ENCODE measurements around the gene SPOCK1.

Gene SPOCK1

DNA sequence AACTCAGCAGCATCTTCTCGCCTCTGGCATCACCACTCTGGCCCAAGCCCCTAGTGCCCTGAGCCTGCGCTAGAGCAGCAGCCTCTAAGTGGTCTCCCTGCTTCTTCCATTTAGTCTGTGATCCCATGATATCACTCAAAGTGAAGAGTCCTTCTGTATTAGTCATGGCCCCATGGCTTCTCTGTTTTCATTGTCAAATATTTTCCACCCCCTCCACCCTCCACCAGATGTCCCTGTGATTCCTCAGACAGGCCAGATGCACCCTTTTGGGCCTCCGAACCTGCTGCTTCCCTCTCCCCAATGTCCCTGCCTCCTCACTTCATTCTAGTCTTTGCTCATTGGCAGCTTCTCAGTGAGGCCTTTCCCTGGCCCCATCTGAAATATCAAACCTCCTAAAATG is 299.2 kb downstream of the SPOCK1 start:
- H3K4me3 ChIP-seq (ENCODE audit: low read length in 2 of 2), result no peak overlapping the region
- H3K4me1 ChIP-seq (ENCODE audit: control insufficient read depth in 2 of 2, insufficient read depth in 2 of 2, low read length in 2 of 2), result no peaks in the 10 kb centered on the region
- H3K27me3 ChIP-seq (ENCODE audit: control insufficient read depth in 2 of 2, insufficient read depth in 2 of 2, low read length in 2 of 2), result no peaks in the 10 kb centered on the region

DNA sequence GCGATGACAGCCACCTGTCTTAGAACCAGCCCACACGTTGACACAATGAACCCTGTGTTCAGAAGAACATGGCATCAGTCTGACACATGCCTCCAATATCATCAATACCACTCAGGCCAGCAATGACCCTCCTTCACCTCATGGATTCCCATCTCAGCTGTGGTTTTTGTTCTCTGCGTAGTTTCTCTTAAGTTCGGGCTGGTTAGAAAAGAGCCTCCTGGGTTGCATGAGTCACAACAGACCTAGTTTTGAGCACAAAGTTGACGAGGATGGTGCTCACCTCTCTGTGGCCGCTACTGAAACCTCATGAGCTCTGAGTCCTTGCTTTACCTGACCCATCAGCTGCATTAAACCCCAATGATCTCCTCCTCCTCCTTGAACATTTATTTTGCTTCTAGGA is 299.9 kb downstream of the SPOCK1 start:
- H3K9ac ChIP-seq (ENCODE audit: low read depth in 1 of 2, low read length in 2 of 2), result no peak overlapping the region
- no peaks in the 10 kb centered on the region for H3K36me3 ChIP-seq (ENCODE audit: control insufficient read depth in 2 of 2, insufficient read depth in 2 of 2, low read length in 2 of 2)
- no peaks in the 10 kb centered on the region for H3K4me1 ChIP-seq (ENCODE audit: control insufficient read depth in 2 of 2, insufficient read depth in 2 of 2, low read length in 2 of 2)
- no peaks in the 10 kb centered on the region for H3K9me3 ChIP-seq (ENCODE audit: control insufficient read depth in 2 of 2, low read length in 2 of 2)
- no peak overlapping the region for H3K27ac ChIP-seq (ENCODE audit: low read depth in 2 of 2, low read length in 2 of 2)
- no peak overlapping the region for H3K4me3 ChIP-seq (ENCODE audit: low read length in 2 of 2)
- H3K27me3 ChIP-seq (ENCODE audit: control insufficient read depth in 2 of 2, insufficient read depth in 2 of 2, low read length in 2 of 2), result no peaks in the 10 kb centered on the region

More for the DNA sequence above, 299.2 kb downstream of the SPOCK1 start:
- no peaks in the 10 kb centered on the region for H3K36me3 ChIP-seq (ENCODE audit: control insufficient read depth in 2 of 2, insufficient read depth in 2 of 2, low read length in 2 of 2)
- H3K9ac ChIP-seq (ENCODE audit: low read depth in 1 of 2, low read length in 2 of 2), result no peak overlapping the region
- H3K27ac ChIP-seq (ENCODE audit: low read depth in 2 of 2, low read length in 2 of 2), result no peak overlapping the region
- H3K9me3 ChIP-seq (ENCODE audit: control insufficient read depth in 2 of 2, low read length in 2 of 2), result no peaks in the 10 kb centered on the region

DNA sequence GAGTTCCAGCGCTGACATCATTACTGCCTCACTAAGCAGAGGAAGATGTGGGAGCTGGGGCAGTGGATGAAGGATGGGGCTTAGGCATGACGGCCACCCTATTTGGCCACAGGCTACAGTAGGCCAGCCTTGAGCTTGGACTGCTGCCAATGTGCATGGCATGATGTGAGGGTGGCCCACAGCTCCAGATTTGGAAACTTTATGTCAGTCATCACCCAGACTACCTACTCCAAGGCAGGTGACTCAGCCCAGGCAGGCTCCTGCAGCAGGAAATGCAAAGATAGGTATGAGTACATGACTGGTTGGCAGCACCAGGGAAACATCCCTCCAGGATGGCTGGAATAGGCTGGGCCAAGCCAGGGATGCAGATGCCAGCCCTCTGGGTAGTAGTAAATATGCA is 303.6 kb downstream of the SPOCK1 start:
- no peak overlapping the region for H3K4me3 ChIP-seq (ENCODE audit: low read length in 2 of 2)
- no peaks in the 10 kb centered on the region for H3K27me3 ChIP-seq (ENCODE audit: control insufficient read depth in 2 of 2, insufficient read depth in 2 of 2, low read length in 2 of 2)
- no peak overlapping the region for H3K27ac ChIP-seq (ENCODE audit: low read depth in 2 of 2, low read length in 2 of 2)
- no peaks in the 10 kb centered on the region for H3K9me3 ChIP-seq (ENCODE audit: control insufficient read depth in 2 of 2, low read length in 2 of 2)
- no peak overlapping the region for H3K9ac ChIP-seq (ENCODE audit: low read depth in 1 of 2, low read length in 2 of 2)
- no peaks in the 10 kb centered on the region for H3K4me1 ChIP-seq (ENCODE audit: control insufficient read depth in 2 of 2, insufficient read depth in 2 of 2, low read length in 2 of 2)
- H3K36me3 ChIP-seq (ENCODE audit: control insufficient read depth in 2 of 2, insufficient read depth in 2 of 2, low read length in 2 of 2), result no peaks in the 10 kb centered on the region

DNA sequence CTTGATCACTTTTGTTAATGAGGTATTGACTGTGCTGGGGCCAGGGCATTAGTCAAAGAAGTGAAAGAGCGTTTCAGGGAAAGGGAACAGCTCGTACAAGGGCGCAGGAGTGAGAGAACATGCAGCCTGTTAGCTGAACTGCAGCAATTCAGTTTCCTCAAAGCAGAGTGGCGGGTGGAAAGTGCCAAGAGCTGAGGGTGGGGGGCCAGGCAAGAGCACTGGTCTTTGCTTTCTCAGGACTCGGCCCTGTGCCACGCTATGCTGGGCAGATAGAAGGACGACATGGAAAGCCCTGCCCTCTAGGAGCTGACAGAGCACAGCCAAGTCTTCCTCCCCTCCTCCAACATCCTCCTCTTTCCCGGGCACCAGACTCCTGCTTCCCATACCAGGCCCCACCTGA is 304.8 kb downstream of the SPOCK1 start:
- no peaks in the 10 kb centered on the region for H3K36me3 ChIP-seq (ENCODE audit: control insufficient read depth in 2 of 2, insufficient read depth in 2 of 2, low read length in 2 of 2)
- no peaks in the 10 kb centered on the region for H3K9me3 ChIP-seq (ENCODE audit: control insufficient read depth in 2 of 2, low read length in 2 of 2)

DNA sequence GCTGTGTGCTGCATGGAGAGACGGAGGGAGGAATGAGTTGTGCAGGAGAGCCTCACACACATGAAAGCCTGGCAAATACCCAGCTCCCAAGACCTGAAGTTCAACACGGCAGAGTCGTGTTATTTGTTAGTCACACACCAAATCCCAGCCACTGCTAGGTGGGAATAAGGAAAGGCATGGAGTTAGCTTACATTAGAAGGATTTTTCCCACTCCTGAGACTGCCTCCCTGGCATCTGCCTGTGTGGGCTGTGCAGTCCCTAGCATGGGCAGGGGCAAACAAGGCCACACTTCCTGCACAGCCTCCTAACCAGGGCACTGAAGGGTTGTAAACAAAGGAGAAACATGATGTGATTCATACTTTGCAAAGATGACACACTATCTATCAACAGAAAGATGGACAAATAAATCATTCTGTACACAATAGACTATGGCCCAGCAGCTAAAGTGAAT is 306.8 kb downstream of the SPOCK1 start:
- Histone ChIP-seq H3K4me3 (ENCODE audit: low read length in 2 of 2) (no peak overlapping the region), H3K9me3 (ENCODE audit: control insufficient read depth in 2 of 2, low read length in 2 of 2) (no peaks in the 10 kb centered on the region), H3K27me3 (ENCODE audit: control insufficient read depth in 2 of 2, insufficient read depth in 2 of 2, low read length in 2 of 2) (no peaks in the 10 kb centered on the region), H3K4me1 (ENCODE audit: control insufficient read depth in 2 of 2, insufficient read depth in 2 of 2, low read length in 2 of 2) (no peaks in the 10 kb centered on the region), H3K36me3 (ENCODE audit: control insufficient read depth in 2 of 2, insufficient read depth in 2 of 2, low read length in 2 of 2) (no peaks in the 10 kb centered on the region), H3K9ac (ENCODE audit: low read depth in 1 of 2, low read length in 2 of 2) (no peak overlapping the region), H3K27ac (ENCODE audit: low read depth in 2 of 2, low read length in 2 of 2) (no peak overlapping the region)

More for the DNA sequence above, 304.8 kb downstream of the SPOCK1 start:
- H3K9ac ChIP-seq (ENCODE audit: low read depth in 1 of 2, low read length in 2 of 2), result no peak overlapping the region
- H3K4me3 ChIP-seq (ENCODE audit: low read length in 2 of 2), result no peak overlapping the region
- no peaks in the 10 kb centered on the region for H3K4me1 ChIP-seq (ENCODE audit: control insufficient read depth in 2 of 2, insufficient read depth in 2 of 2, low read length in 2 of 2)
- H3K27me3 ChIP-seq (ENCODE audit: control insufficient read depth in 2 of 2, insufficient read depth in 2 of 2, low read length in 2 of 2), result no peaks in the 10 kb centered on the region
- no peak overlapping the region for H3K27ac ChIP-seq (ENCODE audit: low read depth in 2 of 2, low read length in 2 of 2)

DNA sequence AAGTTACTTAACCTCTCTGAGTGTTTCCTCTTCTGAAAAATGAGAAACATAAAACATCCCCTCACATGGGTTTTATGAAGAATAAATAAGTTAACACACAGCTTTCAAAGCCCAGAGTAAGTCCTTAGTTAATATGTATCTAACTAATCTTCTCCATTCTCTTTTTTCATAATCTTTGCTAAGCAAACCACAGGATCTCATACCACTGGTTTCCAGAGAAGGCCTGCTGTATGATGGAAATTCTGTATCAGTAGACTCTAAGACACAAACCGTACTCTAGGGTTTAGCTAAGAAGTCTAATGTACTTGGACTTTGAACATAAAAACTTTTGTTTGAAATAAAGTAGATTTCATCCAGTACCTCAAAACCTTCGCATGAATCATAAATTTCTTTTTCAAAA is 307.9 kb downstream of the SPOCK1 start:
- H3K9me3 ChIP-seq (ENCODE audit: control insufficient read depth in 2 of 2, low read length in 2 of 2), result no peaks in the 10 kb centered on the region
- no peak overlapping the region for H3K4me3 ChIP-seq (ENCODE audit: low read length in 2 of 2)
- no peaks in the 10 kb centered on the region for H3K36me3 ChIP-seq (ENCODE audit: control insufficient read depth in 2 of 2, insufficient read depth in 2 of 2, low read length in 2 of 2)
- no peaks in the 10 kb centered on the region for H3K27me3 ChIP-seq (ENCODE audit: control insufficient read depth in 2 of 2, insufficient read depth in 2 of 2, low read length in 2 of 2)
- no peak overlapping the region for H3K9ac ChIP-seq (ENCODE audit: low read depth in 1 of 2, low read length in 2 of 2)
- H3K4me1 ChIP-seq (ENCODE audit: control insufficient read depth in 2 of 2, insufficient read depth in 2 of 2, low read length in 2 of 2), result no peaks in the 10 kb centered on the region
- H3K27ac ChIP-seq (ENCODE audit: low read depth in 2 of 2, low read length in 2 of 2), result no peak overlapping the region

DNA sequence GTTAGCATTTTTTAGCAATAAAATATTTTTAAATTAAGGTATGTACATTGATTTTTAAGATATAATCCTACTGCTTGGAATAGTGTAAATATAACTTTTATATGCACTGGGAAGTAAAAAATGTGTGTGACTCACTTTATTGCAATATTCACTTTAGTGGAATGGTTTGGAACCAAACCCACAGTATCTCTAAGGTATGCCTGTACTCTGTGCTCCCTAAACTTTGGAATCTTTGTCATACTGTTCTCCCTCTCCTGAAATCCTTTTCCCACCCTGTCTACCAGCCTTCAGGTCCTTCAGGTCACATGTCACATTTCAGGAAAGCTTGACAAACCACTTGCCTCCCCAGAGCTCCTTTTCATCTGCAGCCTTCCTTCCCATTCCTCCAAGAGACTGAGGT is 308.7 kb downstream of the SPOCK1 start:
- H3K9me3 ChIP-seq (ENCODE audit: control insufficient read depth in 2 of 2, low read length in 2 of 2), result no peaks in the 10 kb centered on the region
- no peaks in the 10 kb centered on the region for H3K36me3 ChIP-seq (ENCODE audit: control insufficient read depth in 2 of 2, insufficient read depth in 2 of 2, low read length in 2 of 2)
- no peak overlapping the region for H3K9ac ChIP-seq (ENCODE audit: low read depth in 1 of 2, low read length in 2 of 2)
- no peak overlapping the region for H3K27ac ChIP-seq (ENCODE audit: low read depth in 2 of 2, low read length in 2 of 2)
- H3K27me3 ChIP-seq (ENCODE audit: control insufficient read depth in 2 of 2, insufficient read depth in 2 of 2, low read length in 2 of 2), result no peaks in the 10 kb centered on the region
- no peaks in the 10 kb centered on the region for H3K4me1 ChIP-seq (ENCODE audit: control insufficient read depth in 2 of 2, insufficient read depth in 2 of 2, low read length in 2 of 2)
- no peak overlapping the region for H3K4me3 ChIP-seq (ENCODE audit: low read length in 2 of 2)

DNA sequence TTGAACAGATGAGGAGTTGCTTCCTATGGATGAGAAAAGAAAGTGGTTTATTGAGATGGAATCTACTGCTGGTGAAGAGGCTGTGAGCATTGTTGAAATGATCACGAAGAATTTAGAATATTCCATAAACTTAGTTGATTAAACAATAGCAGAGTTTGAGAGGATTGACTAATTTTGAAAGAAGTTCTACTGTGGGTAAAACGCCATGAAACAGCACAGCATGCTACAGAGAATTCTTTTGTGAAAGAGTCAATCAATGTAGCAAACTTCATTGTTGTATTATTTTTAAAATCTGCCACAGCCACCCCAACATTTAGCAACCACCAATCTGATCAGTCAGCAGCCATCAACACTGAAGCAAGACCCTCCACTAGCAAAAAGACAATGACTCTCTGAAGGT is 309.1 kb downstream of the SPOCK1 start:
- H3K4me3 ChIP-seq (ENCODE audit: low read length in 2 of 2), result no peak overlapping the region
- H3K27ac ChIP-seq (ENCODE audit: low read depth in 2 of 2, low read length in 2 of 2), result no peak overlapping the region
- H3K27me3 ChIP-seq (ENCODE audit: control insufficient read depth in 2 of 2, insufficient read depth in 2 of 2, low read length in 2 of 2), result no peaks in the 10 kb centered on the region
- H3K36me3 ChIP-seq (ENCODE audit: control insufficient read depth in 2 of 2, insufficient read depth in 2 of 2, low read length in 2 of 2), result no peaks in the 10 kb centered on the region
- no peaks in the 10 kb centered on the region for H3K9me3 ChIP-seq (ENCODE audit: control insufficient read depth in 2 of 2, low read length in 2 of 2)
- no peaks in the 10 kb centered on the region for H3K4me1 ChIP-seq (ENCODE audit: control insufficient read depth in 2 of 2, insufficient read depth in 2 of 2, low read length in 2 of 2)
- no peak overlapping the region for H3K9ac ChIP-seq (ENCODE audit: low read depth in 1 of 2, low read length in 2 of 2)

DNA sequence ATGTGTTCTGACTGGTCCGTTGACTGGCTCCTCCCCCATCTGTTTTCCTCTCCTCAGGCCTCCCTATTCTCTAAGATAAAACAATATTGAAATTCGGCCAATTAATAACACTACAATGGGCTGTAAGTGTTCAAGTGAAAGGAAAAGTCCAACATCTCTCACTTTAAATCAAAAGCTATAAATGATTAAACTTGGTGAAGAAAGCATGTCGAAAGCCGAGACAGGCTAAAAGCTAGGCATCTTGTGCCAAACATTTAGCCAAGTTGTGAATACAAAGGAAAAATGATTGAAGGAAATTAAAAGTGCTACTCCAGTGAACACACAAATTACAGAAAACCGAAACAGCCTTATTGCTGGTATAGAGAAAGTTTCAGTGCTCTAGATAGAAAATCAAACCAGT is 310.6 kb downstream of the SPOCK1 start:
- Histone ChIP-seq H3K27ac (ENCODE audit: low read depth in 2 of 2, low read length in 2 of 2) (no peak overlapping the region), H3K9ac (ENCODE audit: low read depth in 1 of 2, low read length in 2 of 2) (no peak overlapping the region), H3K27me3 (ENCODE audit: control insufficient read depth in 2 of 2, insufficient read depth in 2 of 2, low read length in 2 of 2) (no peaks in the 10 kb centered on the region)

DNA sequence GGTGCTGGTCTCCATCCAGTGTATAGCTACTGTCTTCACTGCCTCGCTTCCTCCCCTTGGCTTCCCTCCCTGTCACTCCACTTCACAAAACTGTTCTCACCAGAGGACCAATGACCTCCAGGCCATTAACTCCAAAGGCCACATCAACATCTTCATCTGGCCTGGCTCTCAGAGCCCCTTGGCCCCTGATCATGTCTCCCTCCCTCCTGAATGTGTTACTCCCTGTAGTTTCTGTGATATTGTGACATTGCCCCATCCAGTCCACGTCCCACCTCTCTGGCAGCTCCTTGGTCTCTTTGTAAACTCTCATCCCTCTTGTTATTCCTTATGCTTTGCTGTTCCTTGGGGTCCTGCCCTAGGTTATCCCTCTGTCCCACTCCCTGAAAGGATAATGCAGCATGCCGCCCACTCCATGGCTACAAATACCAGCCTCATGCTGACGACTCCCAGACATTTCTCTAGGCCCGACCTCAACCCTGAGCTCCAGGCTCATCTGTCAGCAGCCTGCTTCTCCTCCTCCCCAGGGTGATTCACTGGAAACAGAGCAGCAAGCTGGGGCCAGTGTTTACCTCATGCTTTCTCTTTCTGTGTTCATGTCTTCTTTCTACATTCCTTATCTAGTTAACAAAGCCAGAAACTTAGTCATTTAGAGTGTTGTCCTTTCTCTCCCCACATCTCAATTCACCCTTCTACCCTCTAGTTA is 312.2 kb downstream of the SPOCK1 start:
- Histone ChIP-seq H3K9ac (ENCODE audit: low read depth in 1 of 2, low read length in 2 of 2) (no peak overlapping the region), H3K9me3 (ENCODE audit: control insufficient read depth in 2 of 2, low read length in 2 of 2) (no peaks in the 10 kb centered on the region), H3K4me3 (ENCODE audit: low read length in 2 of 2) (no peak overlapping the region), H3K27ac (ENCODE audit: low read depth in 2 of 2, low read length in 2 of 2) (no peak overlapping the region), H3K36me3 (ENCODE audit: control insufficient read depth in 2 of 2, insufficient read depth in 2 of 2, low read length in 2 of 2) (no peaks in the 10 kb centered on the region), H3K4me1 (ENCODE audit: control insufficient read depth in 2 of 2, insufficient read depth in 2 of 2, low read length in 2 of 2) (no peaks in the 10 kb centered on the region), H3K27me3 (ENCODE audit: control insufficient read depth in 2 of 2, insufficient read depth in 2 of 2, low read length in 2 of 2) (no peaks in the 10 kb centered on the region)

More for the DNA sequence above, 310.6 kb downstream of the SPOCK1 start:
- Histone ChIP-seq H3K36me3 (ENCODE audit: control insufficient read depth in 2 of 2, insufficient read depth in 2 of 2, low read length in 2 of 2) (no peaks in the 10 kb centered on the region), H3K4me1 (ENCODE audit: control insufficient read depth in 2 of 2, insufficient read depth in 2 of 2, low read length in 2 of 2) (no peaks in the 10 kb centered on the region), H3K9me3 (ENCODE audit: control insufficient read depth in 2 of 2, low read length in 2 of 2) (no peaks in the 10 kb centered on the region), H3K4me3 (ENCODE audit: low read length in 2 of 2) (no peak overlapping the region)

Data from mucosa of rectum (tissue), 2 donors.